HG03097 (cell line): ENCODE data around the gene PNKP.

Source experiments
- ATAC-seq: cut with Tn5 transposase; IDR thresholded peaks from one replicate; pipeline ENCODE4 v1.9.1; 2021; ENCODE audit not compliant: unreplicated experiment, low FRiP score

PNKP gene

DNA sequence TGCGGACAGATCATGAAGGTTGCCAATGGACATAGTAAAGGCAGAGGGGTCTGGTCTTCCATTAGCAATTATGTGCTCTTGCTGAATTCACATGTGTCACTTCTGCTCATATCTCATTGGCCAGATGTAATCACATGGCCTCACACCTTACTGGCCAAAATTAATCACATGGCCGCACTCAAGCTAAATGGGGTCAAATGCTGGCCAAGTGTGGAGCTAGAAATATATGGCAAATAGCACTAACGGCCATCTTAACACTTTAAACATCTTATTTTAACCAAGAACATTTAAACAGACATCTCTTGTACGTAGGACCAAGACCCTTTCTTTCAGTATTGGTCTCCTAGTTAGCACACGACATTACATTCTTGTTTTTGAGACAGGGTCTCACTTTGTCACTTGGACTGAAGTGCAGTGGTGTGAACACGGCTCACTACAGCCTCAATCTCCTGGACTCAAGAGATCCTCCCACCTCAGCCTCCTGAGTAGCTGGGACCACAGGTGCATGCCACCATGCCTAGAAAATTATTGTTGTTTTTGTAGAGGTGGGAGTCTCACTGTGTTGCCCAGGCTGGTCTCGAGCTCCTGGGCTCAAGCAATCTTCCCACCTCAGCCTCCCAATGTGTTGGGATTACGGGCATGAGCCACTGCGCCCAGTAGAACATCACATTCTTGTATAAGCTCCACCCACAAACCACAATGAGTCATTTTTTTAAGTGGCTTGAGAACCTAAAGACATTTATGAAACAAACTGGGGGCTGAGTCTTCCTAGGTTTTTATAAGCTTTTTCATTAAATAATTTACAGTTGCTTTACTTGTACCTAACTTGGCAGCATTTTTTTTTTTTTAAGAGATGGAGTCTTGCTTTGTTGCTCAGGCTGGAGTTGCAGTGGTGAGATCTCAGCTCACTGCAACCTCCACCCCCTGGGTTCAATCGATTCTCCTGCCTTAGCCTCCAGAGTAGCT lies 19.4 kb downstream of the PNKP start:
- ATAC-seq: no peak

DNA sequence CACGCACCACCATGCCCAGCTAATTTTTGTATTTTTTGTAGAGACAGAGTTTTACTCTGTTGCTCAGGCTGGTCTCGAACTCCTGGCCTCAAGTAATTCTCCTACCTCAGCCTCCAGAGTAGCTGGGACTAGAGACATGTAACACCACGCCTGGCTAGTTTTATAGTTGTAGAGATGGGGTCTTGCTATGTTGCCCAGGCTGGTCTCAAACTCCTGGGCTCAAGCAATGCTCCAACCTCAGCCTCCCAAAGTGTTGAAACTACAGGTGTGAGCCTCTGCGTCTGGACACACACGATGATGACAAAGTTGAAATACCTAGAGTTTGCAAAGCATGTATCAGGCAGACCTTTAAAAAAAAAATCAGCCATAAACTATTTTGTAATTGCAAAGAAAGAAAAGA lies 21.0 kb downstream of the PNKP start:
- no peak for ATAC-seq

DNA sequence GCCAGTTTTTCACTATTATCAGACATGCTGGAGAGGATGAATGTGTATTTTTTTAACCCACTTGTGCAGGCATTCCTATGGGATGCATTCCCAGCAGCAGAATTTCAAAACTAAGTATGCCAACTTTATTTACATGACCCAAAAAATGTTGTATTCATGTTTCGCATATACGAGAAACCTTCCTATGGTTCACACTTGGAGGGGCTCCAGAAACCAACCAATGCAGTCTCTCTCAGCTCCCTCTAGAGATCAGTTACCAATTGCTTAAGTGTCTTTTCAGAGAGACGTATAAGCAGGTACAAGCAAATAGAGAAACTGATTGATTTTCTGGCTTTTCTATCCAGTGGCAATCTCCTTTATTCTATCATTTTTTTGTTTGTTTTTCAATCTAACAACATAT lies 22.0 kb downstream of the PNKP start:
- no peak for ATAC-seq

DNA sequence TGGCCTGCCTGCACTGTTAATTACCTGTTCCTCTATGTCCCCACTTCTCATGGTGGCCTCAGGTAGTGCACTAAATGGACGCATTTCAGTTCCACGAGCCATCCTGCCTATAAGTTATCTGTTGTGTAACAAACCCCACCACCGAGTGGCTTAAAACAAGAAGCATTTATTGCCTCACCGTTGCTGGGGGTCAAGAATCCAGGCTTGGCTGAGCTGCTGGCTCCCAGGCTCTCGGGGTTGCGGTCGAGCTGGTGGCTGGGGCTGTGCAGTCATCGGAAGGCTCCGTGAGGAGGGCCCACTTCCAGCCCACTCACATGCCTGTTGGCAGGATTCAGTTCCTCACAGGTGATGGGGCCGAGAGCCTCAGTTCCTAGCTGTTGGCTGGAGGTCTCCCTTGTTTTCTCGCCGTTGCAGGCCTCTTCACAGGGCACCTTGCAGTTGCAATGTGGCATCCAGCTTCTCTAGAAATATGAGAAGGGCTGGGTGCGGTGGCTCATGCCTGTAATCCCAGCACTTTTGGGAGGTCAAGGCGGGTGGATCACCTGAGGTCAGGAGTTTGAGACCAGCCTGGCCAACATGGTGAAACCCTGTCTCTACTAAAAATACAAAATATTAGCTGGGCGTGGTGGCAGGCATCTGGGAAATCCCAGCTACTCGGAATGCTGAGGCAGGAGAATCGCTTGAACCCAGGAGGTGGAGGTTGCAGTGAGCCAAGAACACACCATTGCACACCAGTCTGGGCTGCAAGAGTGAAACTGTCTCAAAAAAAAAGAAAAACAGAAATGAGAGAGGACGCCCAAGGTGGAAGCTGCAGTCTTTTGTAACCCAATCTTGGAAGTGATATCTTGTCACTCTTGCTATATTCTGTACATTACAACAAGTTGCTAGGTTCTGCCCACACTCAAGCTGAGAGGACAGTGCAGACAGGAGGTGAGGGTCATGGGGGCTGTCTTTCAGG lies 23.0 kb downstream of the PNKP start:
- ATAC-seq: no peak

DNA sequence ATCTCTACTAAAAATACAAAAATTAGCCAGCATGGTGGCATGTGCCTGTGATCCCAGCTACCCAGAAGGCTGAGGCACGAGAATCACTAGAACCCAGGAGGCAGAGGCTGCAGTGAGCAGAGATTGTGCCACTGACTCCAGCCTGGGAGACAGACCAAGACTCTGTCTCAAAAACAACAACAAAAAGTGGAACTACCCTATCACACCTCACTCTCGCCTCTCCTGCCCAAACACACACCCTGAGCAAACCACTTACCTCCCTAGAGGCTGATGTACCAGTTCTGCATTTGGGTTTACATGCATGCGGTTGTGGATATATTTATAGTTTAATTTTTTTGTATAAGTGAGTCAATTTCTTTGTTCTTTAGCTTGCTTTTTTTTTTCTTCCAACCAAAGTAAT lies 24.1 kb downstream of the PNKP start:
- ATAC-seq: no peak

DNA sequence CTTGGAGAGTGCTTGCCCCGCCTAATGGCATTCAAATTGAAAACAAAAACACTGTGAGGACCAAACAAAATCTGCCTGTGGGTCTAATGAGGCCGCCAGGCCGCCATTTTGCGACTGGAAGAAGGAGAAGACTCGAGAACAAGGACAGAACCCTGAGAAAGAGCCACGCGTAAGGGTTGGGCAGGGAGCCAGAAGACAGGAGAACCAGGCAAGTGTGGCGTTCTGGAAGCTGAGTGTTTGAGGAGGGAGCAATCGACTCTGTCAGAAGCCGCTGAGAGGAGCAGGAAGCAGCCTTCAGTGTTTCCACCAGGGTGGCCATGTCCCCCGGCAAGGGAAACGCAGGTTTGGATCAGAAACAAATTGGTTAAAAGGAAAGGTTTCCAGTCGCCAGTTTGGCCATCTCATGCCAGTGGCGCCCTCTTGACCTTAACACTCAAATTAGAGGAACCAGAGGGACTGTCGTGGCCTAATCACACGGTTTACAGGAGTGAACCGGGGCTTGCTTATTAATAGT lies 26.6 kb downstream of the PNKP start:
- ATAC-seq: no peak

DNA sequence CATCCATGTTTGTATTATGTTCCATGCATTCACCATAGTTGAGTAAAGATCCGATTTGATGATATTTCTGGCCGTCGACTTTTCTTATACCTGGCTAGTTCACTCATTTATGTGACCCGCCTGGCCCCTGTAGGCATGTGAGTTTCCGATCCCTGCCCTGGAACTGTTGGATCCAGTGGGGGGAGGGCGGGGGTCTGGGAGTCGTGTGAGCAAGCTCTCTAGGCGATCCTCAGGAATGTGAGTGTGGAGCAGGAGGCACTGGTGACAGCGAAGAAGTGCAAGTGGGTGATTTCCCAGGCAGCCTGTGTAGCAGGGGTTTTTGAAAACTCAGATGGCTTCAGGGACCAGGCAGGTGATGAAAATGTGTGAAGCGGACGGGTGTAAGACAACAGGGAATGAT lies 27.1 kb downstream of the PNKP start:
- ATAC-seq: no peak

DNA sequence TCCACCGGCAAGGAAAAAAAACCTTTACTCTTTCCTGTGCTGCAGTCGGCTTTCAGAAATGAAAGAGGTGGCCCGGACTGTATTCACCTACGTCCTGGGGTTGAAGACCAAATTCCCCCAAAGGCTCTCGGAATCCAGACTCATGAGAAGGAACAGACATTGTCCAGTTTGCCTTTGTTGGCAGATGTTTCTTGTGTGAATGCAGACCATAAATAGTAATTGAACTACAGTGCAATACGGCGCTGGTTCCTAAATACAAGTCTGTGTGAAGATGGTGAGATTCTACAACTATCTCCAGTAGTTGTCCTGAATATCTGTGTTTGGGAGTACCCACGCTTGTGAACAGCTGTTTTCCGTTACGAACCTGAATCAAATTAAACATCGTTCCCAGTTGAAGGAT lies 27.7 kb downstream of the PNKP start:
- no peak for ATAC-seq

DNA sequence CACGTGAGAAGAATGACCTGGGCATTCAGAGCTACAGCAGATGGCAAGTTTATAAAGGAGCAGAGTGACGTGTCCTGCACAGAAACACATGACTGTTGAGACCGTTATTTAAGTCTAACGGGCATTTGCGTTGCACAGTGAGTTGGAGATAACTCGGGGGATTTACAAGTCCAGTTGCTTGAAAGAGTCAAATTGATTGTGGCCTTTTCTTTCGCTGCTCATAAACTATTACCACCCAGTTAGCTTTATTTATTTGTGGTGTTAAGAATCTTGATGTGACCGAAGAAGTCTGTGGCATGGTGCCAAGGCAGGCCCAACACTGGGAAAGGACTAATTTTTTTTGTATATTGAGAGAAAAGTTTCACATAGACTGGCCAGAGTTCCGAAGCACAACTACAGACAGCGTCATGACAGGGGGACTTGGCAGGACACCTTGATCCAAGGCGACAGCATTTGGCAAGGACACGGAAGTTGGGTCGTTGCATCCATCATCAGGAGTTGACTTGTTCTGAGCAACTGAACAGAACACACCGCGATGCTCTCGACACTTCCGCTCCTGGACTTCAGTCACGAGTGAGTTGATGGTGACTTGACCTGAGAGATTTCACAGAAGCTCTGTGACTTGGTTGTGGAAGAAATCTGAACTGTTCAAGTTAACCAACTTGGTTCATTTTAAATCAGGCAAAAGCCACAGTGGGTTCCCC lies 28.3 kb downstream of the PNKP start:
- no peak for ATAC-seq

DNA sequence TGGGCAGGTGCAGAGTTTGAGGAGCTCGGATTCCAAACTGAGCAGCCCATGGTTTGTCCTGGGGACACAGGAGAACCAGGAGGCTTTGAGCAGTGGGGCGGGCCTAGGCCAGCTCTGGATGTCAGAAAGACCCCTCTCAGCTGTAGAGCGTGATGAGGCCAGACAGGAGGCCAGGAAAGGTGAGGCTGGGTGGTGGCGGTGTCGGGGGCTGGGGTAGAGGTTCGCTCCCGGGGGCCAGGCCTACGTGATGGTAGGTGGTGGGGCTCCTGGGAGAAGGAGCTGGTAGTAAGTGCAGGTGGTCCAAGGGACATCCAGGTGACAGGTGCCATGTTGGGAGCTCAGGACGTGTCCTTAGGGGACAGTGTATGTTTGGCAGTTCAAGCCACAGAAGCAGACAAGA lies 30.0 kb downstream of the PNKP start:
- no peak for ATAC-seq

DNA sequence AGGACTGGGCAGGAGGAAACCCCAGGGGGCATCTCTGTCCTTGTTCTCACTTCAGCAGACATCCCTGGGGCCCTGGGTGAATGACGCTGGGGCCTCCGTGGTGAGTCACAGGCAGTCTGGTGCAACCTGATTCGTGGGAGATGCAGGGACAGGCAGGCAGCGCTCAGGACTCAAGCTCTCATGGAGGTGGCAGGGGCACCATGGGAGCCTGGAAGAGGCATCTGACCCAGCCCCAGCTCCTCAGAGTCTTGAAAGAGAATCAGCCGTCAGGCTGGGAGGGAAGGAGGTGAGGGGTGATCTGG lies 30.4 kb downstream of the PNKP start:
- no peak for ATAC-seq

DNA sequence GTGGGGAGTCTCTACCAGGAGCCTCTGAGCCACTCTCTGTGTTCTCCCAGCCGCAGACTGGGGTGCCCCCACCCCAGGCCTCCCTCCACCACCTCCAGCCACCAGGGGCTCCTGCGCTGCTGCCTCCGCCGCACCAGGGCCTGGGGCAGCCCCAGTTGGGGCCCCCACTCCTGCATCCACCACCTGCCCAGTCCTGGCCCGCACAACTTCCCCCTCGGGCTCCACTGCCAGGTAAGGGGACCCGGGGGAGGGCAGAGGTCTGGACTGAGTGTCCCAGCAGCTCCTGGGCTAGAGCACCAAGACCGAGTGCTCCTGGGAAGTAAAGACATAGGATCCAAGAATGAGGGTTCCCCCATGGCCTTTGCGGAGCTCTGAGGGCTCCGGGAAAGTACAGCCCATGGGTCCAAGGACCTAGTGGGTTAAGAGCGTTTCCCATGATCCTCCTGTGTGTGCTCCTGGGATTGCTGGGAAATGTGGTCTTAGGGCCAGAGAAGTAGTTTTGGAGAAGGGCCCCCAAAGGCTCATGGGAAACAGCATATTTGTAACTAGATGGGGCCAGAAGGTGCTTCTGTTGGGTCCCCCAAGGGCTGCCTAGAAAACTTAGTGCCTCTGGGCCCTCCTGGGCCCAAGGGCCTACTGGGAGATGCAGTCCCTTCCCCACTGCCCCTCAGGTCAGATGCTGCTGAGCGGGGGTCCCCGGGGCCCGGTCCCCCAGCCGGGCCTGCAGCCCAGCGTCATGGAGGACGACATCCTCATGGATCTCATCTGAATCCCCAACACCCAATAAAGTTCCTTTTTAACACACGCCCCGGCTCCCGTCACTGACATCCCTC lies 31.0 kb downstream of the PNKP start:
- no peak for ATAC-seq

DNA sequence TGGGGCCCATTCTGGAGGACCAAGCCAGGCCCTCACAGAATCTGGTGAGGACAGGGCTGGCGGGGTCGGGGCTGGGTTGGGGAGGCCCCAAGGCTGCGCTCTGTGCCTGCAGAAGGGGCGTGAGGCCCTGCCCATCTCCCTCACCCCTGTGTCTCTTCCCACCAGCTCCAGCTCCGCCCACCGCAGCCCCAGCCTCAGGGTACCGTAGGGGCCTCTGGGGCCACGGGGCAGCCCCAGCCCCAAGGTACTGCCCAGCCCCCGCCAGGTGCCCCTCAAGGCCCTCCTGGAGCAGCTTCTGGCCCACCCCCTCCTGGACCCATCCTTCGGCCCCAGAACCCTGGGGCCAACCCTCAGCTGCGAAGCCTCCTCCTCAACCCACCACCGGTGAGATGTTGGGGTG lies 31.8 kb downstream of the PNKP start:
- ATAC-seq: no peak

DNA sequence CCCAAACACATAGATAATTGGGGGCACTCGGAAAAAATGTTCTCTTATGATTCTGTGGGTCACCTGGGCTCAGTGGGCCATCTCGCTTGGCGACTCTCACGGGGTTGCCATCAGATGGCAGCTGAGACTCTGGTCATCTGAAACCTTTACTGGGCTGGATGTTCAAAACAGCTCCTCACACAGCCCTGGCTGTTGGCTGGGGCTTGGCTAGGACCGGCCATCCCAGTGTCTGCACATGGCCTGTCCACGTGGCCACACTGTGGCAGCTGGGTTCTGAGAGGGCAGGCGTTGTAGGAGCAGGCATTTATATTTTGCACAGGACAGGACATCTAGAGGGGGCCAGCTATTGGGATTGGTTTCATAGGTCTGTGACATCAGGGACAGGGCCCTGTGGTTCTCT lies 33.8 kb downstream of the PNKP start:
- ATAC-seq: no peak

DNA sequence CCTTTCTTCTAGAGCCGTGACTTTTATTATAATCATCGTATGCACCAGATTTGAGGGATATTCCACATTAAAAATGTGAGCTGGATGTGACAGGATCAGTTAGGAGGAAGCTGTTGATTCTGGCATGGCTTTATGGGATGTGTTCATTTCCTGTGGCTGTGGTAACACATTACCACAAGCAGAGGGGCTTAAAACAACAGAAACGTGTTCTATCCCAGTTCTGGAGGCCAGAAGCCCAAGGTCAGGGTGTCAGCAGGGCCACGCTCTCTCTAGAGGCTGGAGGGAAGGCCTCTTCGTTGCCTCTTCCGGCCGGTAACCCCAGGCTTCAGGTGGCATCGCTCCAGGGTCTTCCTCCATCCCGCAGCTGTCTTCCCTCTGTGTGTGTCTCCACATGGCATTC lies 34.8 kb downstream of the PNKP start:
- ATAC-seq: no peak

DNA sequence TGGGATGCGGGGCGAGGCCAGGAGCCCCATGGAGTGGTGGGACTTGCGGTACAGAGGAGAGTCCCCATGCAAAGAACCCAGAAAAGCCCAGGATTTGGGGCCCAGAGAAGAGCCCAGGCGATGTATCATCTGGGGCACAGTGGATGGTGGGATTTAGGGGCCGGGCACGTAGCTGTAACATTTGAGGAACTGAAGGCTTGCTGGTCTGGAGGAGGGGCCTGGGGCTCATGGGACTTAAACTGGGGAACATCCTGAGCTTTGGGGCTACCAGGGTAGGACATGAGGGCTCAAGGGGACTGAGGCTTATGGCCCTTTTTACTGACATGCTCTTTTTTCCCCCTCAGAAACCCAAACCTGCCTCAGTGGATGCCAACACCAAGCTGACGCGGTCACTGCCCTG lies 35.8 kb downstream of the PNKP start:
- ATAC-seq: no peak

DNA sequence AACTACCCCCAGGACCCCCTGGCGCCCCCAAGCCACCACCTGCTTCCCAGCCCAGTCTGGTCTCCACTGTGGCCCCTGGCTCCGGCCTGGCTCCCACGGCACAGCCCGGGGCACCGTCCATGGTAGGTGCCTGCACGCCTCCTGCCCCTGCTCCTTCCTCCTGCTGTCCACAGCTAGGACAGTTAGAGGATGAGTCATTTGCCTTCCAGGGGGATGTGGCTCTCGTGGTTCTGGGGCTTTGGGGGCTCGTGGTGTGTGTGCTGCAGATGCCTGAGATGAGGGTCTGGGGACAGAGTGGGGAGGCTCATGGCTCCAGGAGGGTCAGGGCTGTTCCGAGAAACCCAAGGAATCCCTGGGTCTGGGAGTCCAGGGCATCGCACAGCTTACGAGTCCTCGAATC lies 36.6 kb downstream of the PNKP start:
- no peak for ATAC-seq

DNA sequence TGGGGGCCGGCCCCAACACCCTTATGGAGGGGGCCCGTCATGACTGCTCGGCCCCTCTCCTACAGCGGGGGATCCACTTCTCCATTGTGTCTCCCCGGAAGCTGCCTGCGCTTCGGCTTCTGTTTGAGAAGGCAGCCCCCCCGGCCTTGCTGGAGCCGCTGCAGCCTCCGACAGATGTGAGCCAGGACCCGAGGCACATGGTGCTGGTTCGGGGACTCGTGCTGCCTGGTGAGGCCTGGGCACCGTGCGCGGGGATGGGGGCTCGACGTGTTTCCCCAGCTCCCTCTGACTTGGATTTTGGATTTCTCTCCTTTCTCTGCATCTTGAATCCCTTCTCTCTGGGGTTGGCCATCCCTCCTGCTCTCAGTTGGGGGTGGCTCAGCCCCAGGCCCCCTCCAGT lies 37.7 kb downstream of the PNKP start:
- no peak for ATAC-seq

DNA sequence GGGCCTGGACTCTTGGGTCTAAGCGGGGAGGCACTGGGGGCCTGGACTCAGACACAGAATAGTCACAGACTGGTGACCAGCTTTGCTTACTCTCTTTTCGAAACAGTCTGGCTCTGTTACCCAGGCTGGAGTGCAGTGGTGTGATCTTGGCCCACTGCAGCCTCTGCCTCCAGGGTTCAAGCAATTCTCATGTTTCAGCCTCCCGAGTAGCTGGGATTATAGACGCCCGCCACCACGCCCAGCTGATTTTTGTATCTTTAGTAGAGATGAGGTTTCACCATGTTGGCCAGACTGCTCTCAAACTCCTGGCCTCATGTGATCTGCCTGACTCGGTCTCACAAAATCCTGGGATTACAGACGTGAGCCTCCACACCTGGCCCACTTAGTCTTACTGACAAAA lies 38.2 kb downstream of the PNKP start:
- no peak for ATAC-seq

DNA sequence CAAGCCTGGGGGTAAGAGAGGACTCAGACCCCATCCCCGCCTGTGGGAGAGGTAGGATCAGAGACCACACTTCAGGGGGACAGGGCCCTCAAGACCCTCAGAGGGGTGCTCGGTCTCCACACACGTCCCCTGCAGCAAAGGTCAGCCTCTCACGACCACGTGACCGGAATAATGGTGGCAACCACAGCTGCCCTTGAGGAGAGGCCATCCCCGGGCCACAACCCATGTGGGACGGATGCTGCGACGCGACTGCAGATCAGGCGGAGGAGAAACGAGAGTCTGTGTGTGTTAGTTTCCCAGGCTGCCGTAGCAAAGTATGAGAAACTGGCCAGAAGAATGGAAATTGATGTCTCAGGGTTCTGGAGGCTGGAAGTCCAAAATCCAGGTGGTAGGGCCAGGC lies 40.3 kb downstream of the PNKP start:
- ATAC-seq: no peak
